A549 (cell line): ENCODE data around the gene SOX6. TPM values are rescaled to one million over a fixed set of nuclear protein-coding genes. Genes with fewer than 3 reads are reported as not detected.

Experiments
- ATAC-seq, 2 experiments: fragments of 200-7000 bp in 1 of 2; fragments of >200 bp in 1 of 2; cut with Nextera tagmentation in 1 of 2; cut with Tn5 transposase in 1 of 2; 3 replicates each; pipeline versions ENCODE4 v1.8.0 to v1.9.1; 2018 to 2020; ENCODE audit warnings: mild to moderate bottlenecking in 1 of 2, moderate library complexity in 1 of 2
- CTCF ChIA-PET: fragments of 300-600 bp; sonication (Branson Sonifier 250); formaldehyde crosslinking; extraction: SDS; loops from one replicate; lab custom pipeline; 2021; ENCODE audit warnings: antibody characterized with exemption, inconsistent platforms; lab: Yijun Ruan, JAX
- POLR2A ChIA-PET: fragments of 350-600 bp; formaldehyde crosslinking; extraction: SDS; loops from one replicate; lab custom pipeline; 2021; ENCODE audit warnings: antibody characterized with exemption, inconsistent platforms; lab: Yijun Ruan, JAX
- DNase-seq, 2 experiments: peaks; one replicate each; pipeline versions ENCODE4 v3.0.0 to v3.0.0-alpha.2; 2011 to 2016; ENCODE audit warnings: low read depth in 1 of 2, low spot score in 1 of 2
- FAIRE-seq: peaks from 2 replicates; lab custom pipeline; 2011; peaks lifted over from hg19 to GRCh38; lab: Jason Lieb, UNC
- H3K27ac ChIP-seq, 2 experiments: fragments of >200 bp; sonication (Bioruptor Twin); formaldehyde crosslinking; 3 replicates each; pipeline ENCODE4 v1.5.1; 2016 to 2017
- H3K4me1 ChIP-seq: fragments of >200 bp; sonication (Bioruptor Twin); formaldehyde crosslinking; 3 replicates; pipeline ENCODE4 v1.6.1; 2016
- H3K4me2 ChIP-seq: fragments of >200 bp; sonication (Bioruptor Twin); formaldehyde crosslinking; 3 replicates; pipeline ENCODE4 v1.6.1; 2016
- H3K4me3 ChIP-seq: fragments of >200 bp; sonication (Bioruptor Twin); formaldehyde crosslinking; 3 replicates; pipeline ENCODE4 v1.5.1; 2016
- H3K9me3 ChIP-seq: fragments of >200 bp; sonication (Bioruptor Twin); formaldehyde crosslinking; 3 replicates; pipeline ENCODE4 v1.6.1; 2016
- CHD2 ChIP-seq: fragments of 150-350 bp; IDR thresholded peaks from 2 replicates; pipeline ENCODE4 v1.6.1; 2014; ENCODE audit warnings: low read length; ENCODE audit not compliant: partially characterized antibody
- CHD4 ChIP-seq: fragments of 200-600 bp; sonication (generic); IDR thresholded peaks from 2 replicates; pipeline ENCODE4 v1.6.1; 2016; ENCODE audit warnings: antibody characterized with exemption, mild to moderate bottlenecking, borderline replicate concordance
- CTCF ChIP-seq: fragments of >200 bp; sonication (Bioruptor Twin); formaldehyde crosslinking; IDR thresholded peaks from 3 replicates; pipeline ENCODE4 v1.5.1; 2016
- EHMT2 ChIP-seq: fragments of 200-600 bp; sonication (generic); IDR thresholded peaks from 2 replicates; pipeline ENCODE4 v1.6.1; 2016; ENCODE audit warnings: antibody characterized with exemption, low read depth, mild to moderate bottlenecking, moderate library complexity
- ELK1 ChIP-seq: fragments of 150-350 bp; IDR thresholded peaks from 2 replicates; pipeline ENCODE4 v1.6.1; 2014; ENCODE audit warnings: low read depth, mild to moderate bottlenecking, low read length
- FOXS1 ChIP-seq: fragments of 250-450 bp; sonication (Bioruptor Pico); IDR thresholded peaks from 2 replicates; pipeline ENCODE4 v1.5.0; 2020; ENCODE audit warnings: mild to moderate bottlenecking, moderate library complexity
- HMGXB4 ChIP-seq: fragments of 250-450 bp; sonication (Bioruptor Pico); IDR thresholded peaks from 2 replicates; pipeline ENCODE4 v1.5.0; 2021; ENCODE audit warnings: mild to moderate bottlenecking, moderate library complexity, borderline replicate concordance
- HOXB5 ChIP-seq: fragments of 250-450 bp; sonication (Bioruptor Pico); IDR thresholded peaks from 2 replicates; pipeline ENCODE4 v1.5.0; 2020; ENCODE audit warnings: mild to moderate bottlenecking, moderate library complexity
- KDM1A ChIP-seq: fragments of 200-600 bp; sonication (generic); IDR thresholded peaks from 2 replicates; pipeline ENCODE4 v1.6.1; 2016; ENCODE audit warnings: low read depth, mild to moderate bottlenecking
- RCOR1 ChIP-seq: fragments of 150-350 bp; IDR thresholded peaks from 2 replicates; pipeline ENCODE4 v1.6.1; 2014; ENCODE audit warnings: antibody characterized with exemption, low read length, low read depth
- REST ChIP-seq: fragments of 200-600 bp; sonication (generic); IDR thresholded peaks from 2 replicates; pipeline ENCODE4 v1.6.1; 2016; ENCODE audit warnings: antibody characterized with exemption, mild to moderate bottlenecking, moderate library complexity
- RNF2 ChIP-seq: fragments of 200-600 bp; sonication (generic); IDR thresholded peaks from 2 replicates; pipeline ENCODE4 v1.6.1; 2016; ENCODE audit warnings: low read depth, mild to moderate bottlenecking, antibody characterized with exemption, moderate library complexity, borderline replicate concordance
- SMC3 ChIP-seq: fragments of >200 bp; sonication (Bioruptor Twin); formaldehyde crosslinking; IDR thresholded peaks from 3 replicates; pipeline ENCODE4 v1.6.1; 2018; ENCODE audit warnings: inconsistent platforms
- ZNF302 ChIP-seq: fragments of 250-450 bp; sonication (Bioruptor Pico); IDR thresholded peaks from 2 replicates; pipeline ENCODE4 v1.9.0; 2021; ENCODE audit warnings: inconsistent platforms, mild to moderate bottlenecking, moderate library complexity
- WGBS: methylation state at CpG from one replicate; pipeline ENCODE4 v1.1.6; 2017; ENCODE audit errors: missing lambda C conversion rate; 5-methylcytosine and 5-hydroxymethylcytosine counted together
- polyA plus RNA-seq, 4 experiments: library from polyadenylated mRNA; depleted of rRNA in 3 of 4; stranded (reverse); fragments of >200 nt; fragmentation: RNase III in 1 of 4; extraction: RNeasy Plus Mini Kit Qiagen cat#74134 plus additional on column Dnase treatment in 1 of 4; gene quantifications; 2 replicates in 3 of 4; 3 replicates in 1 of 4; pipeline ENCODE4 v1.2.3, GENCODE V29; 2011 to 2017

Gene SOX6
- polyA plus RNA-seq, 2 of the 4 experiments (the other 2 are of a cell fraction), result 0.18 TPM; not detected in 1

GRCh38 chr11:16136792-16137390 is 219.5 kb downstream of the SOX6 start (continued):
- TF ChIP-seq REST (no peak), KDM1A (no peak)

- no peaks in the 10 kb centered on the region for H3K4me1 ChIP-seq
- H3K4me3 ChIP-seq, result no peak overlapping the region
- no peak overlapping the region for H3K27ac ChIP-seq
- no peak for DNase-seq
- FAIRE-seq, result no peak
- no peak for ATAC-seq
- H3K4me2 ChIP-seq, result no peak overlapping the region
- 64% methylated on average over 3 of the region's 3 CpGs for WGBS
- H3K9me3 ChIP-seq, result no peaks in the 10 kb centered on the region
- ChIA-PET POLR2A (no interaction called here), CTCF (no interaction called here)
- TF ChIP-seq RCOR1 (no peak), CHD2 (no peak)
Observed at GRCh38 chr11:16133867-16134266, 222.5 kb downstream of the SOX6 start.

GRCh38 chr11:16127732-16128131 is 228.6 kb downstream of the SOX6 start:
- no peaks in the 10 kb centered on the region for H3K4me1 ChIP-seq
- H3K27ac ChIP-seq, result no peak overlapping the region
- no peak overlapping the region for H3K4me2 ChIP-seq
- FAIRE-seq (no peak), ATAC-seq (no peak), DNase-seq (no peak)
- H3K9me3 ChIP-seq, result no peaks in the 10 kb centered on the region
- POLR2A ChIA-PET, result no interaction called here
- CTCF ChIA-PET, result no interaction called here
- TF ChIP-seq EHMT2, result no peak
- no peak for TF ChIP-seq FOXS1 (CRISPR knock-in tag)
- H3K4me3 ChIP-seq, result no peak overlapping the region

GRCh38 chr11:16126362-16126761 is 230.0 kb downstream of the SOX6 start:
- Histone ChIP-seq H3K9me3 (no peaks in the 10 kb centered on the region), H3K27ac (no peak overlapping the region), H3K4me2 (no peak overlapping the region), H3K4me1 (no peaks in the 10 kb centered on the region), H3K4me3 (no peak overlapping the region)
- ATAC-seq (no peak), DNase-seq (no peak), FAIRE-seq (no peak)
- ChIA-PET POLR2A (no interaction called here), CTCF (interaction anchor here (1.2 kb wide), 1 partner anchor 14 kb away, joined by 4 read pairs; no protein-coding TSS in a partner anchor)
- TF ChIP-seq RNF2 (no peak), CTCF (no peak), ZNF302 (no peak), ELK1 (no peak), HOXB5 (CRISPR knock-in tag) (no peak), SMC3 (no peak), CHD4 (no peak), HMGXB4 (CRISPR knock-in tag) (no peak)
